HepG2 (cell line): Measurements from ENCODE around the gene FHDC1. TPM values are rescaled to one million over a fixed set of nuclear protein-coding genes. Genes with fewer than 3 reads are reported as not detected.

Source experiments
- ATAC-seq: fragments of 200-7000 bp; cut with Tn5 transposase; 3 replicates; pipeline ENCODE4 v1.9.1; 2020; ENCODE audit warnings: mild to moderate bottlenecking, moderate library complexity
- BruUV-seq: library from RNA; stranded (reverse); fragments of 400-500 nt; replicated peaks from 2 replicates; lab custom pipeline; 2021; lab: Mats Ljungman, UMichigan
- CTCF ChIA-PET: fragments of 300-600 bp; formaldehyde crosslinking; extraction: SDS; loops from one replicate; lab custom pipeline; 2021; ENCODE audit warnings: low total read pairs, inconsistent platforms, low intra/inter-chr PET ratio; lab: Yijun Ruan, JAX
- POLR2A ChIA-PET: fragments of 350-600 bp; sonication (Branson Sonifier 250); formaldehyde crosslinking; loops from one replicate; lab custom pipeline; 2020; ENCODE audit warnings: antibody characterized with exemption, inconsistent platforms; lab: Yijun Ruan, JAX
- DNase-seq: peaks from one replicate; pipeline ENCODE4 v3.0.0-alpha.2; 2015; ENCODE audit warnings: low spot score
- FAIRE-seq: peaks from 3 replicates; lab custom pipeline; 2011; peaks lifted over from hg19 to GRCh38; lab: Jason Lieb, UNC
- H2AFZ ChIP-seq: one replicate; pipeline ENCODE4 v1.6.1; 2011; ENCODE audit warnings: low read length, inconsistent platforms
- H3K27ac ChIP-seq: fragments of 300-600 bp; 3 replicates; pipeline ENCODE4 v1.8.0; 2011; ENCODE audit warnings: mixed run types, mild to moderate bottlenecking, mixed read lengths, low read length, inconsistent platforms; ENCODE audit not compliant: insufficient read depth; ENCODE audit errors: extremely low read length
- H3K27me3 ChIP-seq, 2 experiments: fragments of 200-600 bp in 1 of 2; 2 replicates in 1 of 2; 3 replicates in 1 of 2; pipeline versions ENCODE4 v1.6.0 to v1.8.0; 2011; ENCODE audit warnings: low read length in 2 of 2, mild to moderate bottlenecking in 2 of 2, moderate library complexity in 2 of 2, inconsistent platforms in 1 of 2; ENCODE audit not compliant: insufficient read depth in 2 of 2, control insufficient read depth in 1 of 2
- H3K36me3 ChIP-seq, 2 experiments: fragments of 200-600 bp in 1 of 2; replicated peaks in 1 of 2; 2 replicates in 1 of 2; 3 replicates in 1 of 2; pipeline versions ENCODE4 v1.5.1 to v1.8.0; 2011; ENCODE audit warnings: low read length in 2 of 2, inconsistent platforms in 1 of 2; ENCODE audit not compliant: insufficient read depth in 2 of 2, control insufficient read depth in 1 of 2
- H3K4me1 ChIP-seq: 2 replicates; pipeline ENCODE4 v1.5.1; 2012; ENCODE audit warnings: low read length, inconsistent platforms; ENCODE audit not compliant: insufficient read depth
- H3K4me2 ChIP-seq: 2 replicates; pipeline ENCODE4 v1.6.0; 2011; ENCODE audit warnings: low read depth, low read length, inconsistent platforms
- H3K4me3 ChIP-seq, 3 experiments: fragments of 200-600 bp in 1 of 3; sonication (generic), shearing (Covaris generic) in 1 of 3; replicated peaks in 1 of 3; 2 replicates each; pipeline ENCODE4 v1.5.1; 2011 to 2016; ENCODE audit warnings: low read length in 3 of 3, inconsistent platforms in 2 of 3, low read depth in 2 of 3, mild to moderate bottlenecking in 2 of 3, control low read depth in 1 of 3, mixed read lengths in 1 of 3; ENCODE audit not compliant: insufficient read depth in 1 of 3
- H3K79me2 ChIP-seq: one replicate; pipeline ENCODE4 v1.6.1; 2011; ENCODE audit warnings: low read length, inconsistent platforms; ENCODE audit not compliant: insufficient read depth
- H3K9ac ChIP-seq: 2 replicates; pipeline ENCODE4 v1.6.0; 2011; ENCODE audit warnings: mild to moderate bottlenecking, low read depth, low read length, inconsistent platforms; ENCODE audit not compliant: insufficient read depth
- H3K9me3 ChIP-seq: 2 replicates; pipeline ENCODE4 v1.5.1; 2012; ENCODE audit warnings: mild to moderate bottlenecking, low read length
- H4K20me1 ChIP-seq: 2 replicates; pipeline ENCODE4 v1.6.0; 2011; ENCODE audit warnings: inconsistent platforms, mild to moderate bottlenecking, low read length, moderate library complexity; ENCODE audit not compliant: insufficient read depth
- DMAP1 ChIP-seq: IDR thresholded peaks from 2 replicates; pipeline ENCODE4 v1.6.1; 2016
- MAFK ChIP-seq, 2 experiments: IDR thresholded peaks in 1 of 2; conservative IDR thresholded peaks in 1 of 2; 2 replicates each; pipeline ENCODE4 v1.6.1; 2011; ENCODE audit warnings: improper control_type of control experiment in 2 of 2, low read length in 2 of 2
- YY1 ChIP-seq: IDR thresholded peaks from 2 replicates; pipeline ENCODE4 v1.6.1; 2011; ENCODE audit warnings: low read length, low read depth, moderate library complexity, mild to moderate bottlenecking; ENCODE audit not compliant: insufficient read depth, insufficient replicate concordance
- WGBS: methylation state at CpG from one replicate; pipeline ENCODE4 v1.1.6; 2017; ENCODE audit warnings: low lambda C conversion rate; 5-methylcytosine and 5-hydroxymethylcytosine counted together
- in situ Hi-C: cut with HindIII; loops from 2 replicates; pipeline ENCODE4 v1.10.0; 2017; ENCODE audit warnings: low pct_unique_long_range_greater_than_20kb; ENCODE audit not compliant: extremely low pct_ligation_motif_present
- intact Hi-C: fragments of 100-400 bp; cut with micrococcal nuclease; formaldehyde crosslinking; loops from one replicate; pipeline ENCODE4 v1.10.0; 2022; ENCODE audit not compliant: unreplicated experiment
- polyA plus RNA-seq, 8 experiments: library from polyadenylated mRNA; depleted of rRNA in 3 of 8; stranded (reverse) in 7 of 8; unstranded in 1 of 8; fragments of >200 nt; fragmentation: Illumina TruSeq in 4 of 8; extraction: Trizol in 4 of 8; gene quantifications; 2 replicates each; pipeline versions ENCODE4 v1.2.1 to v1.2.3, GENCODE V29; 2011 to 2016; ENCODE audit warnings: low read depth in 4 of 8, missing spikeins in 1 of 8, mixed read lengths in 1 of 8; ENCODE audit not compliant: insufficient read depth in 1 of 8
- total RNA-seq, 5 experiments: library from RNA; depleted of rRNA; stranded (reverse); fragments of >200 nt; fragmentation: Illumina TruSeq; extraction: Trizol; gene quantifications; 2 replicates each; pipeline ENCODE4 v1.2.3, GENCODE V29; 2016; ENCODE audit warnings: low read depth in 1 of 5

Gene FHDC1
- total and polyA plus RNA-seq, 2 of the 13 experiments (the other 11 are each of a cell fraction or from before 2014, with no cell fraction given) = 0.07 to 0.15 TPM

DNA sequence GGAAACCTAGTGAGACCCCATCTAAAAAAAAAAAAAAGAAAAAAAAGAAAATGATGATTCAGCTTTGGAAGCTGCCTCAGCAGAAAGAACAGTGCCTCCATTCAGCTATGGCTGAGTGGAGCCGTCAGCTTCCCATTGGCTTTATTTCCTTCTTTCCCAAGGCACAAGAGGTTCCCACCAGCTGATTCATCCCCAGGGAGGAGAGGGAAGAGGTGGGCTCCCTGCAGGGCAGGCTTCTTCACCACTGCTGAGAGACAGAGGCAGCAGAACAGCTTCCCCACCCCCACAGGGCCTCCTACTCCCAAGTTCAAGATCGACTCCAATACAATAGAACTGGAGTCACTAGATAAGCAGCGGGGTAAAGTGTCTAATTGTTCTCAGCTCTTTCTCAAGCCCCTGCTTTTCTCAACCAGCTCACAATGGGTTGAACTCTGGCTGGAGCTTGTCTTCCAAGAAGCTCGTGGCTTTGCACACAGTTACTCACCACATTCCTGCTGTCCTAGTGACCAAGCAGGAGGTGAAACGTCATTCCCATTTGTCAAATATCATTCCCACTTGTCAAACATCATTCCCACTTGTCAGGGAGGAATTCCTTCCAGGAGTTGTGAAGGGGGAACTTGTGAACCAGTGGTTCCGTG is 47.8 kb downstream of the FHDC1 start:
- Histone ChIP-seq H3K4me2 (no peak overlapping the region), H3K9me3 (no peaks in the 10 kb centered on the region), H3K4me3 (no peak overlapping the region), H3K9ac (no peak overlapping the region), H4K20me1 (no peaks in the 10 kb centered on the region), H2AFZ (no peak overlapping the region), H3K4me1 (no peaks in the 10 kb centered on the region), H3K79me2 (no peaks in the 10 kb centered on the region), H3K36me3 (no peaks in the 10 kb centered on the region), H3K27ac (no peak overlapping the region), H3K27me3 (peaks cover 0 to 35% of the 10 kb centered on the region in 2 experiments; a peak in 4 of 5 replicates)
- TF ChIP-seq MAFK (conservative IDR thresholded peaks at IDR 0.05 in 1 of 2, IDR thresholded peaks at IDR 0.05 in 1 of 2; ENCODE audit: low read length in 2 of 2) (0 out of 4 replicates have a peak, but pooled peaks of 1 of the 2 experiments have one; percentile 1), YY1 (no peak)
- 17% methylated on average over 6 of the region's 6 CpGs for WGBS
- DNase-seq = no peak
- no peak for FAIRE-seq
- CTCF ChIA-PET = no interaction called here
- no TSS peak for BruUV-seq
- POLR2A ChIA-PET = no interaction called here
- ATAC-seq = no peak
- in situ Hi-C loops (no loop called here), intact Hi-C loops (no loop called here)

- FAIRE-seq = no peak
- no peak overlapping the region for H3K9ac ChIP-seq
- no TSS peak for BruUV-seq
- H3K4me1 ChIP-seq = peaks cover 8% of the 10 kb centered on the region; the same call in 1 of the 2 replicates
- peaks cover 1 to 8% of the 10 kb centered on the region in 2 experiments; a peak in 3 of 5 replicates for H3K27me3 ChIP-seq
- no peak overlapping the region for H2AFZ ChIP-seq
- H3K4me3 ChIP-seq = no peak overlapping the region
- no peak overlapping the region for H3K27ac ChIP-seq
- intact Hi-C loops (no loop called here), in situ Hi-C loops (no loop called here)
- ChIA-PET POLR2A (no interaction called here), CTCF (no interaction called here)
- no peak overlapping the region for H3K4me2 ChIP-seq
- 42% methylated on average over 2 of the region's 4 CpGs for WGBS
- H3K36me3 ChIP-seq = no peaks in the 10 kb centered on the region
- DNase-seq = no peak
- H4K20me1 ChIP-seq = no peaks in the 10 kb centered on the region
- H3K9me3 ChIP-seq = no peaks in the 10 kb centered on the region
- TF ChIP-seq DMAP1 (CRISPR knock-in tag) = no peak
- ATAC-seq = peak; percentile 28; the same call in 2 of the 3 replicates
- no peaks in the 10 kb centered on the region for H3K79me2 ChIP-seq
These were observed 52.8 kb downstream of the FHDC1 start for GRCh38 chr4:152988721-152989553.
